GM10266 (cell line): ENCODE results near the gene MALL.
"Not testable (repeated sequence)": the region's sequence is repeated elsewhere in the genome, so short reads cannot be mapped to it uniquely, and the experiment has no call there.

Source experiments
- DNase-seq: peaks from one replicate; pipeline ENCODE4 v3.0.0; 2012; ENCODE audit errors: extremely low spot score
- TF ChIP-seq, protein P1 (sequence below): IDR thresholded peaks from 2 replicates; pipeline ENCODE4 v1.5.1; 2012; ENCODE audit warnings: mild to moderate bottlenecking, low read depth; ENCODE audit not compliant: control insufficient read depth, insufficient read depth; ENCODE audit errors: missing control alignments

Gene MALL

DNA sequence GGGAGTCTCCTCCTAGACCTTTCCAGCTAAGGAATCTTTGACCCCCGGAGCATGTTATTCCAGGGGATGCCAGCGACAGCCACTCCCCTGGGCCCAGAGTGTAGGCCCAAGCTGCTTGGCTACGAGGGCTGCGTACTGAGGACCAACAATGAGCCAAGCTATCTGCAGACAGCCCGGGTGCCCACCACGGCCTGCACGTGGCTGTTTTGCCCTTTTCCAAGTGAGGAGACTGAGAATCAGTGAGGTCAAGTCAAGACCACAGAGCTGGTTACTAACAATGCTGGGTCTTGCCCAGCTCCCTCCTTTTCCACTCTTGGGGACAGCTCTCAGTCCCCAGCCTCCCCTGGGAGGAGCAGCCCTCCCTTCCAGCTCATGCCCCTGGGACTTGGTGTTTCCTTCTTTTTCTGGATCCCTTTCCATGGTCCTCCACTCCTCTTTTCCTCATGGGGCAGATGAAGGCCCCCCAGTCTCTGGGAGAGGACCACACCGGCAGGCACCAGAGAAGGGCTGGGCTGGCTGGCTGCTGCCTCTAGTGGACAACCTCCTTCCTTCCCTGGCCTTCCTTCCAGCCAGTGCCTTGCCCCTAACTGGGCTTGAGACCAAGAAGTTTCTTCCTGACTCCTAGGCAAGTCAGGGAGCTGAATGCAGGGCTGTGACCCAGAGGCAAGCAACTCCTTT, 550 bp upstream of the MALL start:
- DNase-seq, result peak; percentile 43
- TF ChIP-seq, protein P1, sequence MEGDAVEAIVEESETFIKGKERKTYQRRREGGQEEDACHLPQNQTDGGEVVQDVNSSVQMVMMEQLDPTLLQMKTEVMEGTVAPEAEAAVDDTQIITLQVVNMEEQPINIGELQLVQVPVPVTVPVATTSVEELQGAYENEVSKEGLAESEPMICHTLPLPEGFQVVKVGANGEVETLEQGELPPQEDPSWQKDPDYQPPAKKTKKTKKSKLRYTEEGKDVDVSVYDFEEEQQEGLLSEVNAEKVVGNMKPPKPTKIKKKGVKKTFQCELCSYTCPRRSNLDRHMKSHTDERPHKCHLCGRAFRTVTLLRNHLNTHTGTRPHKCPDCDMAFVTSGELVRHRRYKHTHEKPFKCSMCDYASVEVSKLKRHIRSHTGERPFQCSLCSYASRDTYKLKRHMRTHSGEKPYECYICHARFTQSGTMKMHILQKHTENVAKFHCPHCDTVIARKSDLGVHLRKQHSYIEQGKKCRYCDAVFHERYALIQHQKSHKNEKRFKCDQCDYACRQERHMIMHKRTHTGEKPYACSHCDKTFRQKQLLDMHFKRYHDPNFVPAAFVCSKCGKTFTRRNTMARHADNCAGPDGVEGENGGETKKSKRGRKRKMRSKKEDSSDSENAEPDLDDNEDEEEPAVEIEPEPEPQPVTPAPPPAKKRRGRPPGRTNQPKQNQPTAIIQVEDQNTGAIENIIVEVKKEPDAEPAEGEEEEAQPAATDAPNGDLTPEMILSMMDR, result peak; percentile 3

- TF ChIP-seq, protein P1, result no peak
- no peak for DNase-seq
Observed at GRCh38 chr2:110114831-110115255, 779 bp downstream of the MALL start.

DNA sequence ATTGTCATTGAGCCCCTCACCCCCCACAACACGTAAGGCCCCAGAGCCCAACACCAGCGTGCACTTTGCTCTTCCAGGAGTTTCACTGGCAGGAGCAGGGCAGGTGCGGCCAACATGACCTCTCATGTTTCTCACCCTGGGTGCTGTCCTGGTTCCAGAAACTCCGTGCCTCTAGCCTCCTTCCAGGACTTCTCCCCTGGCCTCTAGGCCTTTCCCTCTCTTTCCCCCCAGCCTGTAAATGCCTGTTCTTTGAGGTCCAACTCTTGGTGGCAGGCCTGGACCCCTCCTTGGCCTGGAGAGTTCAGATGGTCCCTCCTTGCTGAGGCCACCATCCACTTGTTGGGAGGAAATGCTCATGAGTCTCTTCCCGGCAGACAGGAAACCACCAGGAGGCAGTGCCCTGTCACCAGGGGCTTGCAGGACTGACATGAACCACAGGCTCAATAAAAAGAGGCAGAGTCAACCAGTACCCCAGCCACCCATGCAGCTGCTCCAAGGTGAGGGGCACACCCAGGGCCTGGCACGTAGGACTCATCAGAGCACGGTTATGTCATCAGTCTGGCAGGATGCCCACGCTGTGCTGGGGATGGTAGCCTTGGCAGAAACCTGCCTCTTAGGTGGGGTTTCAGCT, 1.5 kb downstream of the MALL start:
- TF ChIP-seq, protein P1, result no peak
- DNase-seq, result no peak

- DNase-seq, result not testable (repeated sequence)
Observed at GRCh38 chr2:110108291-110108690, 7.3 kb downstream of the MALL start.

- no peak for DNase-seq
- TF ChIP-seq, protein P1, result no peak
Observed at GRCh38 chr2:110107092-110108079, 8.2 kb downstream of the MALL start.

DNA sequence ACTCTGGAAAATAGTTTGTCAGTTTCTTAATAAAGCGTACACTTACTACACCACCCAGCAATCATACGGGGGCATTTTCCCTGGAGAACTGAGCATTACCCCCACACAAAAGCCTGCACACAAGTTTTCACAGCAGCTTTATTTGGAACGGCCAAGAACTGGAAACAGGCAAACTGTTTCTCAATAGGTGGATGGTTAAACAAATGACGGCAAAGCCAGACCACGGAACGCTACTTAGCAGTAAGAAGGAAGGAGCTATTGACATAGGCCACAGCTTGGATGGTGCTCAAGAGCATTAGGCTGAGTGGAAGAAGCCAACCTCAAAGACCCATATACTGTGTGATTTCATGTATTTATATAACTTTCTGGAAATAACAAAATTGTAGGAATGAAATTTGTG, 9.0 kb downstream of the MALL start:
- TF ChIP-seq, protein P1, result no peak
- no peak for DNase-seq

DNA sequence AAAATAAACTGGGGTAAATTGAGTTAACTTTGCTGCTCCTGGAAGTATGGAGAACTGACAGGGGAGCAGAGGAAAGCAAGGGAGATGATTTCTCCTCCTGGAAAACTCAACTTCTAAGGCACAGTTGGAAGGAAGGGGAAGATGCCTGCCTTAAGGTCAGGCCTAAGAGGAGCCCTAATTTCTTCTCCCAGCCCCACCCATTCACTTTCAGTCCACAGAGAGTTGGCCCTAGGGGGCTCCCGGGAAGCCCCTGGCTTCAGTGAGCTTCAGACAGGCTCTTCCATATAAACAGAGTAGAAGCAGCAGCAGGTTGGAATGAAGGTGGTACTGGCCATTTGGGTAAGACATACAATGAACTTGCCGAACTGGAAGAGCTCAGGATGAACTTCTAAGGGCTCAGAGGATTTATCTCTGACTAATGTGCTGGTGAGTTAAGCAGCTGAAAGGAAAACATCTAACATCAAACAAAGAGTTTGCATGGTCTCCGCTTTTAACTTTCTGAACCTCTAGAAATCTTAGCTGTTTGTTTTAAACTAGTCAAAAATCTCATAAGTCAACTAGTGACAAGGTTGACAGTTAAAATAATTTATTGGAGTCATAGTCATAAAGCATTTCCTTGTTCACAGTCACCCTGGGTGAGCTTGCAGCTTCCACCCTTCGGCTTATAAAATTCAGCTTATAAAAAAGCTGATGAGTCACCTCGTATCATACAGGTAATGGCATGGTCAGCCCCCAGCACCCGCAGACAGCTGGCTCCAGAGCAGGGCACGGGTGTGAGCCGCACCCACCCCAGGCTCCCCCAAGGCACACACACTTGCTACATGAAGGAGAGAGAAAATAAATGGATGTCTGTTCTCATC, 9.8 kb downstream of the MALL start:
- DNase-seq, result no peak
- TF ChIP-seq, protein P1, result no peak
